K562 (cell line): ENCODE measurements around the gene ATP2A2. TPM values are rescaled to one million over a fixed set of nuclear protein-coding genes. Genes with fewer than 3 reads are reported as not detected.

Experiments used
- ATAC-seq: fragments of 200-7000 bp; cut with Tn5 transposase; 3 replicates; pipeline ENCODE4 v1.9.1; 2020; ENCODE audit warnings: moderate library complexity
- BruUV-seq: library from RNA; stranded (reverse); fragments of 400-500 nt; replicated peaks from 2 replicates; lab custom pipeline; 2021; lab: Mats Ljungman, UMichigan
- CTCF ChIA-PET: fragments of 300-600 bp; formaldehyde crosslinking; extraction: SDS; loops from one replicate; lab custom pipeline; 2021; ENCODE audit warnings: low intra/inter-chr PET ratio; lab: Yijun Ruan, JAX
- POLR2A ChIA-PET: fragments of 300-600, 350-650 bp; sonication (Branson Sonifier 250); formaldehyde crosslinking; extraction: SDS; loops from one replicate; lab custom pipeline; 2021; ENCODE audit warnings: antibody characterized with exemption, inconsistent platforms; lab: Yijun Ruan, JAX
- DNase-seq, 4 experiments: peaks; one replicate each; pipeline versions ENCODE4 v3.0.0 to v3.0.0-alpha.2; 2011 to 2018; ENCODE audit warnings: low spot score in 3 of 4, mixed read lengths in 3 of 4; ENCODE audit errors: extremely low read depth in 1 of 4
- FAIRE-seq: peaks from 2 replicates; lab custom pipeline; 2011; peaks lifted over from hg19 to GRCh38; lab: Jason Lieb, UNC
- H2AFZ ChIP-seq: 2 replicates; pipeline ENCODE4 v1.6.0; 2011; ENCODE audit warnings: low read depth, low read length, control low read depth, inconsistent platforms
- H3K27ac ChIP-seq: fragments of 200-600 bp; 3 replicates; pipeline ENCODE4 v1.8.0; 2011; ENCODE audit warnings: low read depth, mild to moderate bottlenecking, control low read depth, inconsistent platforms, low read length, moderate library complexity, mixed read lengths; ENCODE audit errors: extremely low read depth
- H3K27me3 ChIP-seq, 2 experiments: fragments of 300-600 bp in 1 of 2; 2 replicates in 1 of 2; 3 replicates in 1 of 2; pipeline versions ENCODE4 v1.6.0 to v1.8.0; 2011; ENCODE audit warnings: inconsistent platforms in 2 of 2, low read length in 2 of 2, mild to moderate bottlenecking in 1 of 2, mixed read lengths in 1 of 2, moderate library complexity in 1 of 2; ENCODE audit not compliant: control insufficient read depth in 2 of 2, insufficient read depth in 2 of 2
- H3K36me3 ChIP-seq: fragments of 300-600 bp; 3 replicates; pipeline ENCODE4 v1.8.0; 2011; ENCODE audit warnings: mild to moderate bottlenecking, low read length, inconsistent platforms; ENCODE audit not compliant: control insufficient read depth, insufficient read depth
- H3K4me1 ChIP-seq, 2 experiments: fragments of 200-600 bp in 1 of 2; replicated peaks in 1 of 2; 2 replicates in 1 of 2; 3 replicates in 1 of 2; pipeline versions ENCODE4 v1.5.1 to v1.8.0; 2011; ENCODE audit warnings: inconsistent platforms in 2 of 2, low read length in 2 of 2, mild to moderate bottlenecking in 1 of 2, mixed read lengths in 1 of 2, moderate library complexity in 1 of 2; ENCODE audit not compliant: control insufficient read depth in 2 of 2, insufficient read depth in 2 of 2
- H3K4me2 ChIP-seq: 2 replicates; pipeline ENCODE4 v1.6.1; 2011; ENCODE audit warnings: low read length, control low read depth, inconsistent platforms, mixed read lengths; ENCODE audit not compliant: insufficient read depth
- H3K4me3 ChIP-seq: fragments of 200-600 bp; sonication (generic), shearing (Covaris generic); 2 replicates; pipeline ENCODE4 v1.5.1; 2016; ENCODE audit warnings: control low read depth, inconsistent platforms
- H3K79me2 ChIP-seq: fragments of 200-600 bp; 3 replicates; pipeline ENCODE4 v1.8.0; 2011; ENCODE audit warnings: low read length, inconsistent platforms; ENCODE audit not compliant: control insufficient read depth, insufficient read depth
- H3K9ac ChIP-seq, 2 experiments: 2 replicates each; pipeline versions ENCODE4 v1.6.0 to v1.6.1; 2011; ENCODE audit warnings: low read depth in 2 of 2, low read length in 2 of 2, control low read depth in 1 of 2, inconsistent platforms in 1 of 2, mild to moderate bottlenecking in 1 of 2, mixed read lengths in 1 of 2; ENCODE audit not compliant: insufficient read depth in 1 of 2
- H3K9me1 ChIP-seq: one replicate; pipeline ENCODE4 v1.6.0; 2011; ENCODE audit warnings: inconsistent platforms, mild to moderate bottlenecking, low read length, moderate library complexity; ENCODE audit not compliant: control insufficient read depth, insufficient read depth
- H3K9me3 ChIP-seq: replicated peaks from 2 replicates; pipeline ENCODE4 v1.5.1; 2011; ENCODE audit warnings: low read depth, low read length, inconsistent platforms; ENCODE audit not compliant: control insufficient read depth, insufficient read depth
- H4K20me1 ChIP-seq: replicated peaks from 2 replicates; pipeline ENCODE4 v1.6.1; 2011; ENCODE audit warnings: low read length, inconsistent platforms, mixed read lengths; ENCODE audit not compliant: control insufficient read depth, insufficient read depth
- EWSR1 ChIP-seq: fragments of 450-650 bp; IDR thresholded peaks from 2 replicates; pipeline ENCODE4 v1.6.1; 2018; ENCODE audit warnings: borderline replicate concordance, mild to moderate bottlenecking, low read depth, moderate library complexity; ENCODE audit not compliant: partially characterized antibody
- GABPA ChIP-seq: fragments of 200-800 bp; sonication (Bioruptor generic); conservative IDR thresholded peaks from 2 replicates; pipeline ENCODE4 v1.6.1; 2016; ENCODE audit warnings: low read depth, missing genetic modification characterization, missing compliant biosample characterization
- POU5F1 ChIP-seq: fragments of 150-350 bp; IDR thresholded peaks from 2 replicates; pipeline ENCODE4 v1.6.1; 2014; ENCODE audit warnings: borderline replicate concordance, low read length, low read depth, mild to moderate bottlenecking; ENCODE audit not compliant: partially characterized antibody
- SMARCA4 ChIP-seq: fragments of 450-650 bp; IDR thresholded peaks from 2 replicates; pipeline ENCODE4 v1.6.1; 2016
- SREBF2 ChIP-seq: sonication (generic); formaldehyde crosslinking; IDR thresholded peaks from 2 replicates; pipeline ENCODE4 v1.4.0; 2020; ENCODE audit warnings: mild to moderate bottlenecking, missing genetic modification reagents
- STAT5A ChIP-seq: IDR thresholded peaks from 2 replicates; pipeline ENCODE4 v1.6.1; 2012; ENCODE audit warnings: low read length, inconsistent platforms, borderline replicate concordance
- TEAD4 ChIP-seq, 2 experiments: sonication (generic) in 1 of 2; formaldehyde crosslinking in 1 of 2; IDR thresholded peaks; 2 replicates each; pipeline versions ENCODE4 v1.6.1 to v1.8.0; 2012 to 2022; ENCODE audit warnings: borderline replicate concordance in 1 of 2, inconsistent platforms in 1 of 2, low read length in 1 of 2, mild to moderate bottlenecking in 1 of 2, missing genetic modification reagents in 1 of 2
- ZNF561 ChIP-seq: fragments of 450-650 bp; formaldehyde crosslinking; conservative IDR thresholded peaks from 2 replicates; pipeline ENCODE4 v1.4.0; 2020; ENCODE audit warnings: mild to moderate bottlenecking, moderate library complexity
- WGBS: fragments of 100-300 bp; shearing (Covaris generic); methylation state at CpG from one replicate; pipeline ENCODE4 v1.1.6; 2016; ENCODE audit warnings: low coverage, mixed read lengths; ENCODE audit not compliant: insufficient coverage; ENCODE audit errors: missing lambda C conversion rate; 5-methylcytosine and 5-hydroxymethylcytosine counted together
- in situ Hi-C: fragments of 300-500 bp; cut with MboI; formaldehyde crosslinking; loops from 4 replicates; pipeline ENCODE4 v1.15.0; 2018; ENCODE audit warnings: inconsistent platforms, mixed read lengths
- intact Hi-C: fragments of 100-400 bp; cut with micrococcal nuclease; formaldehyde crosslinking; loops from 2 replicates; pipeline ENCODE4 v1.14.2; 2022
- polyA plus RNA-seq, 8 experiments: library from polyadenylated mRNA; depleted of rRNA in 4 of 8; stranded (reverse) in 5 of 8; unstranded in 3 of 8; fragments of >200 nt; fragmentation: Nextera tagmentation in 2 of 8; fragmentation: Illumina TruSeq in 1 of 8; extraction: Ambion mirVana in 2 of 8; extraction: Trizol in 1 of 8; gene quantifications; 2 replicates each; pipeline versions ENCODE4 v1.2.1 to v1.2.3, GENCODE V29; 2011 to 2014; ENCODE audit warnings: inconsistent platforms in 1 of 8, missing spikeins in 1 of 8
- total RNA-seq, 7 experiments: library from RNA; depleted of rRNA in 6 of 7; stranded (reverse); fragments of >200 nt in 6 of 7; fragmentation: Illumina TruSeq in 2 of 7; extraction: Trizol in 2 of 7; gene quantifications; 2 replicates each; pipeline versions ENCODE4 v1.2.1 to v1.2.3, GENCODE V29; 2011 to 2021; ENCODE audit warnings: low replicate concordance in 1 of 7
- TF ChIP-seq, protein P1 (sequence below): fragments of 250-450 bp; sonication (Bioruptor Pico); IDR thresholded peaks from 2 replicates; pipeline ENCODE4 v1.8.0; 2022; ENCODE audit warnings: inconsistent platforms
- TF ChIP-seq, protein P2 (sequence below): fragments of 450-650 bp; IDR thresholded peaks from 2 replicates; pipeline ENCODE4 v1.7.0; 2016; ENCODE audit warnings: borderline replicate concordance
- TF ChIP-seq, protein P3 (sequence below): fragments of 250-450 bp; sonication (Bioruptor Pico); IDR thresholded peaks from 2 replicates; pipeline ENCODE4 v1.5.0; 2021
- TF ChIP-seq, protein P4 (sequence below): fragments of 450-650 bp; formaldehyde crosslinking; IDR thresholded peaks from 2 replicates; pipeline ENCODE4 v1.4.0; 2022; ENCODE audit warnings: missing genetic modification characterization

ATP2A2 gene
- total and polyA plus RNA-seq, 9 of the 15 experiments (the other 6 are each of a cell fraction or from before 2014, with no cell fraction given) = 5.2 to 205 (median 51.6) TPM

DNA sequence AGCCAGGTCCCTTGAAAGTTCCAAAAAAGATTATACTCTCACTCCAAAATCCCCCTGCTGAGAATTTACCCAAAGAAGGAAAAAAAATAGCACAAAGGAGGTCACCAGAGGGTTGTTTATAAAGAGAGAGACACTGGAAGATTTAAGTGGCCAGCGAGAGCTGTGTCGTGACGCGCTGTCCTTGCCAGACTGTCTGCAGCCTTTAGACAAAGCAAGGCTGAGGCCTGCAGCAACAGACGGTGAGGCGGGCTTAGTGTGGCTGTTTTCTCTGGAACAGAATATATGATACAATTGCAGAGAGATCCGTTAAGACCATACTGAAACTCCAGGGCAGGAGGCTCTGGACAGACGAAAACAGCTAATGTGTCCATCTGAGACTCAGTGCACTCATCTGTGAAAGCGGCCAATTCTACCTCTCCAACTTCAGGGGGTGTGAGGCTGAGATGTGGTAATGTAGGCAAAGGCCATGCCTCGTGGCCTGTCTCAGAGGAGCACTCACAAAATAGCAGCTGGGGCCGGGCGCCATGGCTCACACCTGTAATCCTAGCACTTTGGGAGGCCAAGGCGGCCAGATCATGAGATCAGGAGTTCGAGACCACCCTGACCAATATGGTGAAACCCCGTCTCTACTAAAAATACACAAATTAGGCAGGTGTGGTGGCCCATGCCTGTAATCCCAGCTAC, 86.3 kb downstream of the ATP2A2 start:
- no peaks in the 10 kb centered on the region for H3K9me1 ChIP-seq
- intact Hi-C loops = no loop called here
- FAIRE-seq (no peak), ATAC-seq (no peak; the same call in 2 of the 3 replicates), DNase-seq (no peak)
- H3K79me2 ChIP-seq = no peaks in the 10 kb centered on the region
- H4K20me1 ChIP-seq = no peaks in the 10 kb centered on the region
- H3K36me3 ChIP-seq = peaks cover 23% of the 10 kb centered on the region
- H3K4me2 ChIP-seq = no peak overlapping the region
- H2AFZ ChIP-seq = peak overlapping the region; percentile 23; the same call in 1 of the 2 replicates
- BruUV-seq = no TSS peak
- 76% methylated on average over 15 of the region's 15 CpGs for WGBS
- no peak overlapping the region for H3K4me3 ChIP-seq
- ChIA-PET POLR2A (interaction anchor here (0.6 to 0.9 kb wide), 5 partner anchors 8 to 305 kb away, joined by 3 to 7 read pairs (median 3); no protein-coding TSS in a partner anchor), CTCF (no interaction called here)
- no peaks in the 10 kb centered on the region for H3K9me3 ChIP-seq
- in situ Hi-C loops = loop anchor here (5.0 kb wide), 1 partner anchor 65 kb away; no protein-coding TSS in a partner anchor
- no peak for TF ChIP-seq TEAD4 (IDR thresholded peaks at IDR 0.05; ENCODE audit: low read length)
- no peak for TF ChIP-seq TEAD4 (CRISPR knock-in tag; IDR thresholded peaks at IDR 0.05; ENCODE audit: borderline replicate concordance)
- TF ChIP-seq SMARCA4 = no peak
- no peak for TF ChIP-seq STAT5A
- TF ChIP-seq GABPA (tag) = no peak
- TF ChIP-seq, protein P1, sequence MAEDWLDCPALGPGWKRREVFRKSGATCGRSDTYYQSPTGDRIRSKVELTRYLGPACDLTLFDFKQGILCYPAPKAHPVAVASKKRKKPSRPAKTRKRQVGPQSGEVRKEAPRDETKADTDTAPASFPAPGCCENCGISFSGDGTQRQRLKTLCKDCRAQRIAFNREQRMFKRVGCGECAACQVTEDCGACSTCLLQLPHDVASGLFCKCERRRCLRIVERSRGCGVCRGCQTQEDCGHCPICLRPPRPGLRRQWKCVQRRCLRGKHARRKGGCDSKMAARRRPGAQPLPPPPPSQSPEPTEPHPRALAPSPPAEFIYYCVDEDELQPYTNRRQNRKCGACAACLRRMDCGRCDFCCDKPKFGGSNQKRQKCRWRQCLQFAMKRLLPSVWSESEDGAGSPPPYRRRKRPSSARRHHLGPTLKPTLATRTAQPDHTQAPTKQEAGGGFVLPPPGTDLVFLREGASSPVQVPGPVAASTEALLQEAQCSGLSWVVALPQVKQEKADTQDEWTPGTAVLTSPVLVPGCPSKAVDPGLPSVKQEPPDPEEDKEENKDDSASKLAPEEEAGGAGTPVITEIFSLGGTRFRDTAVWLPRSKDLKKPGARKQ (CRISPR knock-in tag) = no peak
- no peak for TF ChIP-seq SREBF2 (CRISPR knock-in tag)
- no peak for TF ChIP-seq POU5F1
- TF ChIP-seq, protein P2, sequence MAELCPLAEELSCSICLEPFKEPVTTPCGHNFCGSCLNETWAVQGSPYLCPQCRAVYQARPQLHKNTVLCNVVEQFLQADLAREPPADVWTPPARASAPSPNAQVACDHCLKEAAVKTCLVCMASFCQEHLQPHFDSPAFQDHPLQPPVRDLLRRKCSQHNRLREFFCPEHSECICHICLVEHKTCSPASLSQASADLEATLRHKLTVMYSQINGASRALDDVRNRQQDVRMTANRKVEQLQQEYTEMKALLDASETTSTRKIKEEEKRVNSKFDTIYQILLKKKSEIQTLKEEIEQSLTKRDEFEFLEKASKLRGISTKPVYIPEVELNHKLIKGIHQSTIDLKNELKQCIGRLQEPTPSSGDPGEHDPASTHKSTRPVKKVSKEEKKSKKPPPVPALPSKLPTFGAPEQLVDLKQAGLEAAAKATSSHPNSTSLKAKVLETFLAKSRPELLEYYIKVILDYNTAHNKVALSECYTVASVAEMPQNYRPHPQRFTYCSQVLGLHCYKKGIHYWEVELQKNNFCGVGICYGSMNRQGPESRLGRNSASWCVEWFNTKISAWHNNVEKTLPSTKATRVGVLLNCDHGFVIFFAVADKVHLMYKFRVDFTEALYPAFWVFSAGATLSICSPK = no peak
- TF ChIP-seq, protein P3, sequence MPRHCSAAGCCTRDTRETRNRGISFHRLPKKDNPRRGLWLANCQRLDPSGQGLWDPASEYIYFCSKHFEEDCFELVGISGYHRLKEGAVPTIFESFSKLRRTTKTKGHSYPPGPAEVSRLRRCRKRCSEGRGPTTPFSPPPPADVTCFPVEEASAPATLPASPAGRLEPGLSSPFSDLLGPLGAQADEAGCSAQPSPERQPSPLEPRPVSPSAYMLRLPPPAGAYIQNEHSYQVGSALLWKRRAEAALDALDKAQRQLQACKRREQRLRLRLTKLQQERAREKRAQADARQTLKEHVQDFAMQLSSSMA (CRISPR knock-in tag) = no peak
- no peak for TF ChIP-seq ZNF561 (CRISPR knock-in tag)
- TF ChIP-seq EWSR1 = no peak
- TF ChIP-seq, protein P4, sequence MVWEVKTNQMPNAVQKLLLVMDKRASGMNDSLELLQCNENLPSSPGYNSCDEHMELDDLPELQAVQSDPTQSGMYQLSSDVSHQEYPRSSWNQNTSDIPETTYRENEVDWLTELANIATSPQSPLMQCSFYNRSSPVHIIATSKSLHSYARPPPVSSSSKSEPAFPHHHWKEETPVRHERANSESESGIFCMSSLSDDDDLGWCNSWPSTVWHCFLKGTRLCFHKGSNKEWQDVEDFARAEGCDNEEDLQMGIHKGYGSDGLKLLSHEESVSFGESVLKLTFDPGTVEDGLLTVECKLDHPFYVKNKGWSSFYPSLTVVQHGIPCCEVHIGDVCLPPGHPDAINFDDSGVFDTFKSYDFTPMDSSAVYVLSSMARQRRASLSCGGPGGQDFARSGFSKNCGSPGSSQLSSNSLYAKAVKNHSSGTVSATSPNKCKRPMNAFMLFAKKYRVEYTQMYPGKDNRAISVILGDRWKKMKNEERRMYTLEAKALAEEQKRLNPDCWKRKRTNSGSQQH = no peak
- H3K9ac ChIP-seq = peak overlapping the region in 1 of 2 experiments; percentile 56; a peak in 1 of 4 replicates
- H3K4me1 ChIP-seq = peaks cover 0 to 6% of the 10 kb centered on the region in 2 experiments; a peak in 2 of 5 replicates
- H3K27me3 ChIP-seq = no peaks in the 10 kb centered on the region
- H3K27ac ChIP-seq = peak overlapping the region; percentile 21; the same call in 1 of the 3 replicates
